Brain microvascular endothelial cell (primary cell): ENCODE data around the gene CA5A.
"Not testable (repeated sequence)": the region's sequence is repeated elsewhere in the genome, so short reads cannot be mapped to it uniquely, and the experiment has no call there.

Experiments used
- DNase-seq: peaks from one replicate; pipeline ENCODE4 v3.0.0-alpha.2; 2020
- H3K27ac ChIP-seq: fragments of 250-450 bp; sonication (Bioruptor Pico); 2 replicates; pipeline ENCODE4 v1.5.1; 2020; ENCODE audit warnings: mild to moderate bottlenecking, moderate library complexity
- H3K27me3 ChIP-seq: fragments of 250-450 bp; sonication (Bioruptor Pico); replicated peaks from 2 replicates; pipeline ENCODE4 v1.5.1; 2020; ENCODE audit warnings: mild to moderate bottlenecking
- H3K36me3 ChIP-seq: fragments of 250-450 bp; sonication (Bioruptor Pico); replicated peaks from 2 replicates; pipeline ENCODE4 v1.5.1; 2020; ENCODE audit warnings: mild to moderate bottlenecking
- H3K4me3 ChIP-seq: 2 replicates; pipeline ENCODE4 v1.5.1; 2011; ENCODE audit warnings: low read depth, mild to moderate bottlenecking, control low read depth, low read length, moderate library complexity
- CTCF ChIP-seq: IDR thresholded peaks from 2 replicates; pipeline ENCODE4 v1.5.1; 2011; ENCODE audit warnings: low read depth, mild to moderate bottlenecking, moderate library complexity, low read length, control low read depth, inconsistent platforms; ENCODE audit errors: missing control alignments
- in situ Hi-C: cut with HindIII; loops from 2 replicates; pipeline ENCODE4 v1.10.0; 2017; ENCODE audit warnings: low sequenced_read_pairs, low pct_ligation_motif_present

The CA5A gene

GRCh38 chr16:87868254-87869029 lies 67.9 kb downstream of the CA5A start:
- H3K27me3 ChIP-seq, in situ Hi-C loops: not testable (repeated sequence)
- Histone ChIP-seq H3K4me3 (peak overlapping the region; percentile 71), H3K36me3 (peaks cover 15% of the 10 kb centered on the region), H3K27ac (peak overlapping the region; percentile 89)
- DNase-seq, result peak; percentile 77

- DNase-seq, H3K27ac ChIP-seq, in situ Hi-C loops, H3K27me3 ChIP-seq: not testable (repeated sequence)
- Histone ChIP-seq H3K36me3 (peaks cover 34% of the 10 kb centered on the region), H3K4me3 (peak overlapping the region; percentile 12)
Observed at GRCh38 chr16:87865902-87866555, 70.3 kb downstream of the CA5A start.

GRCh38 chr16:87864331-87864989 lies 71.9 kb downstream of the CA5A start:
- peaks cover 46% of the 10 kb centered on the region for H3K36me3 ChIP-seq
- no peak overlapping the region for H3K4me3 ChIP-seq
- H3K27ac ChIP-seq, result no peak overlapping the region
- TF ChIP-seq CTCF, result no peak
- H3K27me3 ChIP-seq, result no peaks in the 10 kb centered on the region
- in situ Hi-C loops, result no loop called here
- no peak for DNase-seq

- H3K27me3 ChIP-seq, H3K27ac ChIP-seq, H3K4me3 ChIP-seq, in situ Hi-C loops, DNase-seq: not testable (repeated sequence)
- H3K36me3 ChIP-seq, result peaks cover 55% of the 10 kb centered on the region
Observed at GRCh38 chr16:87863327-87863635, 73.0 kb downstream of the CA5A start.

GRCh38 chr16:87862597-87863326 lies 73.6 kb downstream of the CA5A start:
- H3K27ac ChIP-seq, DNase-seq, H3K4me3 ChIP-seq, H3K27me3 ChIP-seq, in situ Hi-C loops: not testable (repeated sequence)
- peaks cover 59% of the 10 kb centered on the region for H3K36me3 ChIP-seq

- H3K4me3 ChIP-seq, H3K27ac ChIP-seq, DNase-seq, in situ Hi-C loops, H3K27me3 ChIP-seq: not testable (repeated sequence)
- peaks cover 63% of the 10 kb centered on the region for H3K36me3 ChIP-seq
Observed at GRCh38 chr16:87861300-87862099, 74.8 kb downstream of the CA5A start.

GRCh38 chr16:87860553-87861299 lies 75.6 kb downstream of the CA5A start:
- no peak overlapping the region for H3K4me3 ChIP-seq
- DNase-seq, result peak; percentile 80

GRCh38 chr16:87858151-87858993 lies 78.0 kb downstream of the CA5A start:
- H3K27ac ChIP-seq, H3K27me3 ChIP-seq, H3K4me3 ChIP-seq, DNase-seq, in situ Hi-C loops: not testable (repeated sequence)
- H3K36me3 ChIP-seq, result peaks cover 66% of the 10 kb centered on the region

More at GRCh38 chr16:87860553-87861299, 75.6 kb downstream of the CA5A start:
- peak overlapping the region; percentile 51 for H3K27ac ChIP-seq
- peaks cover 65% of the 10 kb centered on the region for H3K36me3 ChIP-seq
- in situ Hi-C loops, result no loop called here
- H3K27me3 ChIP-seq, result no peaks in the 10 kb centered on the region
- TF ChIP-seq CTCF, result no peak
